Left ventricle myocardium inferior (tissue), 1 donor: ENCODE measurements around the gene PNKP. TPM values are rescaled to one million over a fixed set of nuclear protein-coding genes. Genes with fewer than 3 reads are reported as not detected.
"Not testable (repeated sequence)": the region's sequence is repeated elsewhere in the genome, so short reads cannot be mapped to it uniquely, and the experiment has no call there.

Experiments used
- DNase-seq: peaks from one replicate; pipeline ENCODE4 v3.0.0-alpha.2; 2020
- H3K27ac ChIP-seq: fragments of 200-600 bp; replicated peaks from 2 replicates; pipeline ENCODE4 v1.8.0; 2021
- H3K27me3 ChIP-seq: fragments of 200-600 bp; 2 replicates; pipeline ENCODE4 v1.8.0; 2021; ENCODE audit warnings: low read depth
- H3K36me3 ChIP-seq: fragments of 200-600 bp; 2 replicates; pipeline ENCODE4 v1.8.0; 2021
- H3K4me1 ChIP-seq: fragments of 200-600 bp; 2 replicates; pipeline ENCODE4 v1.8.0; 2021
- H3K4me3 ChIP-seq: fragments of 200-600 bp; 2 replicates; pipeline ENCODE4 v1.8.0; 2021; ENCODE audit warnings: mild to moderate bottlenecking, moderate library complexity
- H3K9me3 ChIP-seq: fragments of 200-600 bp; replicated peaks from 2 replicates; pipeline ENCODE4 v1.8.0; 2021
- intact Hi-C: fragments of 100-400 bp; cut with micrococcal nuclease; formaldehyde crosslinking; loops from one replicate; pipeline ENCODE4 v1.11.0; 2022
- total RNA-seq: library from RNA; stranded (reverse); fragmentation: NEBNext Ultra II Directional; extraction: Animal tissue kit (Norgen Biotek cat#: 25700); gene quantifications from one replicate; pipeline ENCODE4 v1.2.1, GENCODE V29; 2021
- TF ChIP-seq, protein P1 (sequence below): fragments of 200-600 bp; IDR thresholded peaks from 2 replicates; pipeline ENCODE4 v1.8.0; 2021; ENCODE audit warnings: antibody characterized with exemption, mild to moderate bottlenecking, borderline replicate concordance
- donor health status: DM: no; HTN: yes; CAD: no; lungs with severe emphysema.

The PNKP gene
- total RNA-seq, 1 donor from 2014 or later: 45.1 TPM

- Histone ChIP-seq H3K27ac (no peak overlapping the region), H3K36me3 (peaks cover 62% of the 10 kb centered on the region), H3K4me3 (no peak overlapping the region), H3K27me3 (no peaks in the 10 kb centered on the region), H3K4me1 (peaks cover 4% of the 10 kb centered on the region), H3K9me3 (no peaks in the 10 kb centered on the region)
- intact Hi-C loops: no loop called here
- DNase-seq: no peak
- TF ChIP-seq, protein P1, sequence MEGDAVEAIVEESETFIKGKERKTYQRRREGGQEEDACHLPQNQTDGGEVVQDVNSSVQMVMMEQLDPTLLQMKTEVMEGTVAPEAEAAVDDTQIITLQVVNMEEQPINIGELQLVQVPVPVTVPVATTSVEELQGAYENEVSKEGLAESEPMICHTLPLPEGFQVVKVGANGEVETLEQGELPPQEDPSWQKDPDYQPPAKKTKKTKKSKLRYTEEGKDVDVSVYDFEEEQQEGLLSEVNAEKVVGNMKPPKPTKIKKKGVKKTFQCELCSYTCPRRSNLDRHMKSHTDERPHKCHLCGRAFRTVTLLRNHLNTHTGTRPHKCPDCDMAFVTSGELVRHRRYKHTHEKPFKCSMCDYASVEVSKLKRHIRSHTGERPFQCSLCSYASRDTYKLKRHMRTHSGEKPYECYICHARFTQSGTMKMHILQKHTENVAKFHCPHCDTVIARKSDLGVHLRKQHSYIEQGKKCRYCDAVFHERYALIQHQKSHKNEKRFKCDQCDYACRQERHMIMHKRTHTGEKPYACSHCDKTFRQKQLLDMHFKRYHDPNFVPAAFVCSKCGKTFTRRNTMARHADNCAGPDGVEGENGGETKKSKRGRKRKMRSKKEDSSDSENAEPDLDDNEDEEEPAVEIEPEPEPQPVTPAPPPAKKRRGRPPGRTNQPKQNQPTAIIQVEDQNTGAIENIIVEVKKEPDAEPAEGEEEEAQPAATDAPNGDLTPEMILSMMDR: no peak
These were observed 40.3 kb downstream of the PNKP start for GRCh38 chr19:49827034-49827433.

- no peak for DNase-seq
- TF ChIP-seq, protein P1: no peak
- intact Hi-C loops: no loop called here
- Histone ChIP-seq H3K27me3 (no peaks in the 10 kb centered on the region), H3K9me3 (no peaks in the 10 kb centered on the region), H3K36me3 (peaks cover 38% of the 10 kb centered on the region), H3K27ac (no peak overlapping the region), H3K4me1 (peaks cover 21% of the 10 kb centered on the region), H3K4me3 (no peak overlapping the region)
These were observed 42.7 kb downstream of the PNKP start for GRCh38 chr19:49824662-49825061.

GRCh38 chr19:49823472-49823871, 43.9 kb downstream of the PNKP start:
- no peak for DNase-seq
- Histone ChIP-seq H3K4me3 (no peak overlapping the region), H3K36me3 (peaks cover 26% of the 10 kb centered on the region), H3K27me3 (no peaks in the 10 kb centered on the region), H3K4me1 (peaks cover 33% of the 10 kb centered on the region), H3K27ac (no peak overlapping the region), H3K9me3 (no peaks in the 10 kb centered on the region)
- TF ChIP-seq, protein P1: no peak
- intact Hi-C loops: no loop called here

GRCh38 chr19:49820125-49820524, 47.3 kb downstream of the PNKP start:
- Histone ChIP-seq H3K27ac (peak overlapping the region; percentile 92), H3K9me3 (no peaks in the 10 kb centered on the region), H3K36me3 (peaks cover 22% of the 10 kb centered on the region), H3K4me1 (peaks cover 44% of the 10 kb centered on the region), H3K27me3 (no peaks in the 10 kb centered on the region), H3K4me3 (peak overlapping the region; percentile 86)
- intact Hi-C loops: no loop called here
- DNase-seq: no peak
- TF ChIP-seq, protein P1: no peak

GRCh38 chr19:49819452-49820115, 47.8 kb downstream of the PNKP start:
- not testable (repeated sequence) for H3K9me3 ChIP-seq, DNase-seq, H3K27me3 ChIP-seq
- peaks cover 44% of the 10 kb centered on the region for H3K4me1 ChIP-seq
- peaks cover 17% of the 10 kb centered on the region for H3K36me3 ChIP-seq
- peak overlapping the region; percentile 86 for H3K4me3 ChIP-seq
- intact Hi-C loops: loop anchor here (5.0 kb wide), 1 partner anchor 48 kb away; the partner anchor contains the start of gene PNKP
- peak overlapping the region; percentile 92 for H3K27ac ChIP-seq

DNA sequence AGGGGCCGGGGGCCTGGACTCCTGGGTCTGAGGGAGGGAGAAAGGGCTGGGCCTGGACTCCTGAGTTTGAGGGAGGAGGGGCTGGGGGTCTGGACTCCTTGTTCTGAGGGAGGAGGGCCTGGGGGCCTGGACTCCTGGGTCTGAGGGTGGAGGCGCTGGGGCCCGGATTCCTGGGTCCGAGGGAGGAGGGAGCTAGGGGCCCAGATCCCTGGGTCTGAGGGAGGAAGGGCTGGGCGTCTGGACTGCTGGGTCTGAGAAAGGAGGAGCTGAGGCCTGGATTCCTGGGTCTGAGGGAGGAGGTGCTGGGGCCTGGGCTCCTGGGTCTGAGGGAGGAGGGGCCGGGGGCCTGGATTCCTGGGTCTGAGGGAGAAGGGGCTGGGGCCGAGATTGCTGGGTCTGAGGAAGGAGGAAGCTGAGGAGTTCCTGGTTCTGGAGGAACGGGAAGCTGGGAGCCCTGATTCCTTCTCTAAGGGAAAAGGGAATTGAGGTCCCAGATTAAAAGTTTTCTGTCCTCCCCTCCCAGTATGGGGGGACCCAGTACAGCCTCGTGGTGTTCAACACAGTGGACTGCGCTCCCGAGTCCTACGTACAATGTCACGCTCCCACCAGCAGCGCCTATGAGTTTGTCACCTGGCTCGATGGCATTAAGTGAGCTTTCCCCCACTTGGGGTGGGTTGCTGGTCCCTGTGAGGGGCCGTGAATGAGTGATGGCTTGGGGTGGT, 48.6 kb downstream of the PNKP start:
- H3K27me3 ChIP-seq: no peaks in the 10 kb centered on the region
- TF ChIP-seq, protein P1: no peak
- peak overlapping the region; percentile 92 for H3K27ac ChIP-seq
- H3K36me3 ChIP-seq: peaks cover 12% of the 10 kb centered on the region
- DNase-seq: no peak
- peaks cover 49% of the 10 kb centered on the region for H3K4me1 ChIP-seq
- no peaks in the 10 kb centered on the region for H3K9me3 ChIP-seq
- H3K4me3 ChIP-seq: peak overlapping the region; percentile 86
- intact Hi-C loops: loop anchor here (5.0 kb wide), 1 partner anchor 48 kb away; the partner anchor contains the start of gene PNKP
